Spleen (tissue), 11 donors: ENCODE results near the gene PLCG2. TPM values are rescaled to one million over a fixed set of nuclear protein-coding genes. Genes with fewer than 3 reads are reported as not detected.
A peak's percentile ranks its signal among the peaks of the same experiment; 100 is the strongest.

Experiments
- DNase-seq: peaks from one replicate; pipeline ENCODE4 v3.0.0-alpha.2; 2020
- H3K27ac ChIP-seq, 8 donors: fragments of 200-600 bp; sonication (generic) in 7 of 8; 1 replicate in 4 of 8; 2 replicates in 4 of 8; pipeline versions ENCODE4 v1.5.0 to v1.8.0; 2016 to 2021; ENCODE audit warnings: inconsistent platforms in 4 of 8, mild to moderate bottlenecking in 4 of 8, moderate library complexity in 1 of 8
- H3K27me3 ChIP-seq, 7 donors: fragments of 200-600 bp; sonication (generic) in 6 of 7; replicated peaks in 1 of 7; 1 replicate in 4 of 7; 2 replicates in 3 of 7; pipeline versions ENCODE4 v1.5.0 to v1.8.0; 2016 to 2021; ENCODE audit warnings: inconsistent platforms in 3 of 7, mild to moderate bottlenecking in 1 of 7
- H3K36me3 ChIP-seq, 6 donors: fragments of 200-600 bp; sonication (generic) in 5 of 6; 1 replicate in 4 of 6; 2 replicates in 2 of 6; pipeline versions ENCODE4 v1.5.0 to v1.8.0; 2016 to 2021; ENCODE audit warnings: inconsistent platforms in 2 of 6
- H3K4me1 ChIP-seq, 6 donors: fragments of 200-600 bp; sonication (generic) in 5 of 6; 1 replicate in 3 of 6; 2 replicates in 3 of 6; pipeline versions ENCODE4 v1.5.0 to v1.8.0; 2016 to 2021; ENCODE audit warnings: inconsistent platforms in 3 of 6
- H3K4me3 ChIP-seq, 8 donors: fragments of 200-600 bp; sonication (generic) in 7 of 8; 1 replicate in 4 of 8; 2 replicates in 4 of 8; pipeline versions ENCODE4 v1.5.0 to v1.8.0; 2016 to 2021; ENCODE audit warnings: inconsistent platforms in 4 of 8, mild to moderate bottlenecking in 4 of 8, moderate library complexity in 2 of 8
- H3K9me3 ChIP-seq, 8 donors: fragments of 200-600 bp; sonication (generic) in 7 of 8; 1 replicate in 4 of 8; 2 replicates in 4 of 8; pipeline versions ENCODE4 v1.5.0 to v1.8.0; 2016 to 2021; ENCODE audit warnings: inconsistent platforms in 4 of 8
- CTCF ChIP-seq, 11 experiments: fragments of 200-600 bp in 7 of 11; fragments of 450-650 bp in 4 of 11; sonication (generic) in 4 of 11; IDR thresholded peaks in 8 of 11; conservative IDR thresholded peaks in 3 of 11; 1 replicate in 7 of 11; 2 replicates in 4 of 11; pipeline versions ENCODE4 v1.4.0 to v1.8.0; 2016 to 2021; ENCODE audit warnings: antibody characterized with exemption in 11 of 11, inconsistent platforms in 4 of 11, mild to moderate bottlenecking in 1 of 11
- POLR2A ChIP-seq, 3 donors: fragments of 450-650 bp; IDR thresholded peaks; one replicate each; pipeline ENCODE4 v1.5.1; 2017; ENCODE audit warnings: antibody characterized with exemption in 3 of 3, mild to moderate bottlenecking in 1 of 3
- POLR2AphosphoS5 ChIP-seq, 3 donors: sonication (generic); formaldehyde crosslinking; IDR thresholded peaks; one replicate each; pipeline ENCODE4 v1.5.1; 2017; ENCODE audit warnings: antibody characterized with exemption in 3 of 3
- WGBS, 5 donors: extraction: QIAGEN DNeasy Blood & Tissue Kit in 3 of 5; methylation state at CpG; one replicate each; pipeline versions ENCODE4 v1.1.5 to v1.1.7; 2013 to 2018; 5-methylcytosine and 5-hydroxymethylcytosine counted together
- intact Hi-C: fragments of 100-400 bp; cut with DNase I; formaldehyde crosslinking; loops from one replicate; pipeline ENCODE4 v1.15.0; 2023; ENCODE audit warnings: low total_unique reads
- polyA plus RNA-seq, 3 donors: library from polyadenylated mRNA; stranded (reverse); fragments of 200-250 nt; gene quantifications; one replicate each; pipeline ENCODE4 v1.2.1, GENCODE V29; 2013
- total RNA-seq, 7 donors: library from RNA; depleted of rRNA in 3 of 7; stranded (reverse); fragments of >200 nt in 3 of 7; fragmentation: NEBNext Ultra II Directional in 4 of 7; extraction: Animal tissue kit (Norgen Biotek cat#: 25700) in 4 of 7; gene quantifications; one replicate each; pipeline versions ENCODE4 v1.1.0 to v1.2.1, GENCODE V29; 2016 to 2021
- donor health status: healthy with polysubstance abuse.
- donor health status: DM: no; HTN: no; CAD: no; lungs with moderate emphysema.
- donor health status: DM: no; HTN: no; CAD: no.
- donor health status: Bipolar disorder and iron deficiency.
- donor health status: healthy.
- donor health status: DM: no; HTN: no; CAD: no.
- donor health status: DM: yes; HTN: yes; CAD: no.

PLCG2 gene
- total and polyA plus RNA-seq, 10 donors, result 57.1 to 277 (median 145) TPM

- intact Hi-C loops, result loop anchor here (10.0 kb wide), 1 partner anchor 80 kb away; no protein-coding TSS in a partner anchor
- H3K27ac ChIP-seq, result peak overlapping the region in 4 of 8 donors; percentile 64 to 91 (median 86)
- H3K27me3 ChIP-seq, result no peaks in the 10 kb centered on the region
- H3K36me3 ChIP-seq, result peaks cover 0 to 63% (median 19%) of the 10 kb centered on the region in 6 donors
- TF ChIP-seq CTCF (IDR thresholded peaks at IDR 0.05 in 8 of 11, conservative IDR thresholded peaks at IDR 0.05 in 3 of 11) (no peak), POLR2AphosphoS5 (IDR thresholded peaks at IDR 0.05) (no peak), POLR2A (IDR thresholded peaks at IDR 0.05) (no peak)
- H3K4me1 ChIP-seq, result peaks cover 20 to 89% (median 52%) of the 10 kb centered on the region in 6 donors
- WGBS, 5 donors, result 81 to 93% (median 88%) methylated on average over 12 to 14 of the region's 14 CpGs
- no peak overlapping the region for H3K4me3 ChIP-seq
- no peak for DNase-seq
- H3K9me3 ChIP-seq, result no peaks in the 10 kb centered on the region
These were observed 85.7 kb downstream of the PLCG2 start for GRCh38 chr16:81864646-81865382.

GRCh38 chr16:81866820-81867440 is 87.8 kb downstream of the PLCG2 start:
- Histone ChIP-seq H3K4me1 (peaks cover 20 to 75% (median 47%) of the 10 kb centered on the region in 6 donors), H3K4me3 (peak overlapping the region in 1 of 8 donors; percentile 47), H3K36me3 (peaks cover 0 to 63% (median 15%) of the 10 kb centered on the region in 6 donors), H3K27ac (peak overlapping the region in 7 of 8 donors; percentile 64 to 91 (median 81)), H3K9me3 (no peaks in the 10 kb centered on the region), H3K27me3 (no peaks in the 10 kb centered on the region)
- intact Hi-C loops, result loop anchor here (10.0 kb wide), 1 partner anchor 82 kb away; no protein-coding TSS in a partner anchor
- 25 to 64% (median 36%) methylated on average over 9 to 10 of the region's 10 CpGs for WGBS, 5 donors
- TF ChIP-seq POLR2AphosphoS5 (IDR thresholded peaks at IDR 0.05) (peak; percentile 72 to 82 (median 79)), POLR2A (IDR thresholded peaks at IDR 0.05) (no peak)
- DNase-seq, result peak; percentile 92

GRCh38 chr16:81868057-81868748 is 89.1 kb downstream of the PLCG2 start:
- peak overlapping the region in 1 of 8 donors; percentile 47 for H3K4me3 ChIP-seq
- TF ChIP-seq POLR2AphosphoS5 (IDR thresholded peaks at IDR 0.05), result no peak
- no peak for TF ChIP-seq CTCF (IDR thresholded peaks at IDR 0.05 in 8 of 11, conservative IDR thresholded peaks at IDR 0.05 in 3 of 11)
- no peak for TF ChIP-seq POLR2A (IDR thresholded peaks at IDR 0.05)
- WGBS, 5 donors, result 67 to 89% (median 86%) methylated on average over 3 of the region's 3 CpGs
- intact Hi-C loops, result loop anchor here (10.0 kb wide), 1 partner anchor 83 kb away; no protein-coding TSS in a partner anchor
- H3K4me1 ChIP-seq, result peaks cover 20 to 74% (median 48%) of the 10 kb centered on the region in 6 donors
- peak overlapping the region in 4 of 8 donors; percentile 11 to 91 (median 86) for H3K27ac ChIP-seq
- H3K36me3 ChIP-seq, result peaks cover 0 to 69% (median 14%) of the 10 kb centered on the region in 6 donors
- H3K27me3 ChIP-seq, result no peaks in the 10 kb centered on the region
- no peaks in the 10 kb centered on the region for H3K9me3 ChIP-seq
- no peak for DNase-seq

GRCh38 chr16:81869326-81869725 is 90.2 kb downstream of the PLCG2 start:
- TF ChIP-seq CTCF (IDR thresholded peaks at IDR 0.05 in 8 of 11, conservative IDR thresholded peaks at IDR 0.05 in 3 of 11) (no peak), POLR2AphosphoS5 (IDR thresholded peaks at IDR 0.05) (no peak), POLR2A (IDR thresholded peaks at IDR 0.05) (no peak)
- 88 to 96% (median 91%) methylated on average over 5 of the region's 5 CpGs for WGBS, 5 donors
- peaks cover 17 to 74% (median 48%) of the 10 kb centered on the region in 6 donors for H3K4me1 ChIP-seq

More at GRCh38 chr16:81869326-81869725, 90.2 kb downstream of the PLCG2 start:
- H3K36me3 ChIP-seq, result peaks cover 0 to 68% (median 14%) of the 10 kb centered on the region in 6 donors
- peak overlapping the region in 1 of 8 donors; percentile 85 for H3K27ac ChIP-seq
- no peaks in the 10 kb centered on the region for H3K9me3 ChIP-seq
- no peak overlapping the region for H3K4me3 ChIP-seq
- H3K27me3 ChIP-seq, result no peaks in the 10 kb centered on the region
- DNase-seq, result no peak
- intact Hi-C loops, result loop anchor here (10.0 kb wide), 1 partner anchor 85 kb away; no protein-coding TSS in a partner anchor
